H1 (cell line): ENCODE data around the gene EPYC. TPM values are rescaled to one million over a fixed set of nuclear protein-coding genes. Genes with fewer than 3 reads are reported as not detected.
A peak's percentile ranks its signal among the peaks of the same experiment; 100 is the strongest.

Source experiments
- CTCF ChIA-PET: fragments of 300-600 bp; sonication (Branson Sonifier 250); formaldehyde crosslinking; loops from one replicate; lab custom pipeline; 2021; ENCODE audit not compliant: partially characterized antibody; lab: Charles Lee
- POLR2A ChIA-PET: fragments of 300-600 bp; sonication (Branson Sonifier 250); formaldehyde crosslinking; loops from one replicate; lab custom pipeline; 2021; ENCODE audit warnings: inconsistent platforms; ENCODE audit not compliant: partially characterized antibody; lab: Charles Lee
- DNase-seq, 2 experiments: peaks; one replicate each; pipeline versions ENCODE4 v3.0.0 to v3.0.0-alpha.2; 2010 to 2022; ENCODE audit warnings: low spot score in 2 of 2, low read depth in 1 of 2, mixed read lengths in 1 of 2
- FAIRE-seq: peaks from 2 replicates; lab custom pipeline; 2011; peaks lifted over from hg19 to GRCh38; lab: Jason Lieb, UNC
- H2AFZ ChIP-seq: 2 replicates; pipeline ENCODE4 v1.8.1; 2012; ENCODE audit warnings: low read length, inconsistent platforms
- H2AK5ac ChIP-seq: 2 replicates; pipeline ENCODE4 v1.6.1; 2013; ENCODE audit warnings: low read depth, low read length
- H2BK120ac ChIP-seq: replicated peaks from 2 replicates; pipeline ENCODE3; 2013; ENCODE audit warnings: low read depth, low read length, inconsistent platforms
- H2BK12ac ChIP-seq: 2 replicates; pipeline ENCODE4 v1.6.1; 2013; ENCODE audit warnings: low read depth, low read length
- H2BK15ac ChIP-seq: 2 replicates; pipeline ENCODE4 v1.6.1; 2013; ENCODE audit warnings: low read length
- H2BK20ac ChIP-seq: 2 replicates; pipeline ENCODE4 v1.6.1; 2013; ENCODE audit warnings: low read length
- H2BK5ac ChIP-seq: 2 replicates; pipeline ENCODE4 v1.6.1; 2013; ENCODE audit warnings: low read depth, low read length
- H3K14ac ChIP-seq: 2 replicates; pipeline ENCODE4 v1.6.1; 2013; ENCODE audit warnings: inconsistent platforms; ENCODE audit not compliant: insufficient read length
- H3K18ac ChIP-seq: 2 replicates; pipeline ENCODE4 v1.6.1; 2013; ENCODE audit warnings: low read length; ENCODE audit errors: extremely low read depth
- H3K23ac ChIP-seq: 2 replicates; pipeline ENCODE4 v1.6.1; 2013; ENCODE audit warnings: inconsistent platforms; ENCODE audit not compliant: insufficient read length
- H3K23me2 ChIP-seq: 2 replicates; pipeline ENCODE4 v1.6.1; 2013; ENCODE audit warnings: low read depth, low read length
- H3K27ac ChIP-seq: 2 replicates; pipeline ENCODE4 v1.6.1; 2011; ENCODE audit warnings: low read depth, low read length, inconsistent platforms
- H3K27me3 ChIP-seq, 4 experiments: replicated peaks in 1 of 4; 1 replicate in 1 of 4; 2 replicates in 3 of 4; pipeline versions ENCODE4 v1.6.1 to v1.8.1; 2011 to 2013; ENCODE audit warnings: low read length in 3 of 4, mild to moderate bottlenecking in 3 of 4, inconsistent platforms in 2 of 4, mixed read lengths in 2 of 4, moderate library complexity in 1 of 4; ENCODE audit not compliant: control insufficient read depth in 3 of 4, insufficient read depth in 3 of 4; ENCODE audit errors: extremely low read depth in 1 of 4
- H3K36me3 ChIP-seq, 4 experiments: 2 replicates each; pipeline versions ENCODE4 v1.6.1 to v1.8.1; 2011 to 2013; ENCODE audit warnings: mild to moderate bottlenecking in 4 of 4, low read length in 3 of 4, moderate library complexity in 2 of 4, control low read depth in 1 of 4, inconsistent platforms in 1 of 4; ENCODE audit not compliant: insufficient read depth in 4 of 4, control insufficient read depth in 2 of 4
- H3K4ac ChIP-seq: replicated peaks from 2 replicates; pipeline ENCODE3; 2013; ENCODE audit warnings: low read length, low read depth, mixed read lengths, inconsistent platforms; ENCODE audit not compliant: insufficient read length
- H3K4me1 ChIP-seq, 4 experiments: replicated peaks in 1 of 4; 1 replicate in 1 of 4; 2 replicates in 3 of 4; pipeline versions ENCODE4 v1.6.1 to v1.8.1; 2011 to 2013; ENCODE audit warnings: low read length in 3 of 4, inconsistent platforms in 2 of 4, mixed read lengths in 1 of 4; ENCODE audit not compliant: insufficient read depth in 4 of 4, control insufficient read depth in 3 of 4
- H3K4me2 ChIP-seq, 2 experiments: 2 replicates each; pipeline versions ENCODE4 v1.6.1 to v1.8.1; 2011 to 2013; ENCODE audit warnings: low read depth in 2 of 2, low read length in 2 of 2, control low read depth in 1 of 2, inconsistent platforms in 1 of 2, mild to moderate bottlenecking in 1 of 2; ENCODE audit not compliant: insufficient read depth in 1 of 2
- H3K4me3 ChIP-seq, 4 experiments: fragments of 200-600, 300-600 bp in 1 of 4; sonication (generic), shearing (Covaris generic), sonication (Bioruptor Twin) in 1 of 4; 2 replicates each; pipeline versions ENCODE4 v1.5.1 to v1.8.1; 2011 to 2016; ENCODE audit warnings: low read length in 4 of 4, low read depth in 3 of 4, control low read depth in 2 of 4, inconsistent platforms in 2 of 4, mild to moderate bottlenecking in 2 of 4, mixed read lengths in 1 of 4, moderate library complexity in 1 of 4; ENCODE audit not compliant: insufficient read depth in 2 of 4; ENCODE audit errors: extremely low read depth in 1 of 4
- H3K56ac ChIP-seq: replicated peaks from 2 replicates; pipeline ENCODE3; 2013; ENCODE audit warnings: low read depth, mild to moderate bottlenecking, mixed read lengths, low read length, inconsistent platforms; ENCODE audit not compliant: insufficient read length
- H3K79me1 ChIP-seq: 2 replicates; pipeline ENCODE4 v1.6.1; 2013; ENCODE audit warnings: low read depth, low read length, control low read depth
- H3K79me2 ChIP-seq, 2 experiments: 2 replicates each; pipeline versions ENCODE4 v1.6.1 to v1.8.1; 2012 to 2013; ENCODE audit warnings: low read length in 2 of 2, mild to moderate bottlenecking in 2 of 2, inconsistent platforms in 1 of 2; ENCODE audit not compliant: insufficient read depth in 2 of 2, control insufficient read depth in 1 of 2
- H3K9ac ChIP-seq, 4 experiments: replicated peaks in 1 of 4; 1 replicate in 1 of 4; 2 replicates in 3 of 4; pipeline versions ENCODE4 v1.6.1 to v1.8.1; 2011 to 2013; ENCODE audit warnings: low read depth in 3 of 4, low read length in 3 of 4, control low read depth in 2 of 4, mild to moderate bottlenecking in 2 of 4, moderate library complexity in 2 of 4, inconsistent platforms in 1 of 4; ENCODE audit errors: extremely low read depth in 1 of 4
- H3K9me3 ChIP-seq, 2 experiments: 2 replicates each; pipeline versions ENCODE4 v1.6.1 to v1.8.1; 2012 to 2013; ENCODE audit warnings: mild to moderate bottlenecking in 2 of 2, moderate library complexity in 2 of 2, control low read depth in 1 of 2, inconsistent platforms in 1 of 2, low read depth in 1 of 2, low read length in 1 of 2, mixed read lengths in 1 of 2; ENCODE audit not compliant: insufficient read depth in 2 of 2
- H4K20me1 ChIP-seq, 2 experiments: replicated peaks in 1 of 2; 2 replicates each; pipeline versions ENCODE3 to v1.8.1; 2011 to 2013; ENCODE audit warnings: inconsistent platforms in 2 of 2, low read length in 2 of 2, mild to moderate bottlenecking in 1 of 2; ENCODE audit not compliant: insufficient read depth in 2 of 2, control insufficient read depth in 1 of 2
- H4K5ac ChIP-seq: 2 replicates; pipeline ENCODE4 v1.6.1; 2013; ENCODE audit warnings: low read length, low read depth, mixed read lengths, inconsistent platforms; ENCODE audit not compliant: insufficient read length
- H4K8ac ChIP-seq: 2 replicates; pipeline ENCODE4 v1.8.0; 2013; ENCODE audit warnings: mild to moderate bottlenecking, moderate library complexity, low read length, inconsistent platforms; ENCODE audit not compliant: insufficient read depth; ENCODE audit errors: extremely low read depth
- H4K91ac ChIP-seq: replicated peaks from 2 replicates; pipeline ENCODE3; 2013; ENCODE audit warnings: low read length, mixed read lengths, inconsistent platforms; ENCODE audit not compliant: insufficient read length
- BRCA1 ChIP-seq: IDR thresholded peaks from 2 replicates; pipeline ENCODE4 v1.6.1; 2012; ENCODE audit warnings: low read depth, low read length, improper control_type of control experiment
- CEBPB ChIP-seq: IDR thresholded peaks from 2 replicates; pipeline ENCODE4 v1.6.1; 2012; ENCODE audit warnings: low read depth, low read length
- NRF1 ChIP-seq: IDR thresholded peaks from 2 replicates; pipeline ENCODE4 v1.6.1; 2011; ENCODE audit warnings: mild to moderate bottlenecking, low read depth, low read length, improper control_type of control experiment
- SAP30 ChIP-seq: fragments of 300-600 bp; sonication (generic); IDR thresholded peaks from 2 replicates; pipeline ENCODE4 v1.7.1; 2012; ENCODE audit warnings: low read length, moderate library complexity, mild to moderate bottlenecking, inconsistent platforms; ENCODE audit not compliant: insufficient read depth, insufficient replicate concordance
- ZNF274 ChIP-seq: IDR thresholded peaks from 2 replicates; pipeline ENCODE4 v1.7.0; 2012; ENCODE audit warnings: low read length, borderline replicate concordance; ENCODE audit errors: extremely low read depth
- polyA plus RNA-seq, 7 experiments: library from polyadenylated mRNA; depleted of rRNA in 3 of 7; stranded (reverse) in 5 of 7; unstranded in 2 of 7; fragments of >200 nt in 5 of 7; fragments of 200-250 nt in 2 of 7; gene quantifications; 1 replicate in 5 of 7; 2 replicates in 1 of 7; 4 replicates in 1 of 7; pipeline versions ENCODE4 v1.2.1 to v1.2.3, GENCODE V29; 2011 to 2013; ENCODE audit warnings: missing spikeins in 2 of 7, mixed read lengths in 2 of 7
- total RNA-seq: library from RNA; stranded (reverse); fragmentation: NEBNext Ultra II Directional; extraction: Animal tissue kit (Norgen Biotek cat#: 25700); gene quantifications from 2 replicates; pipeline ENCODE4 v1.2.1, GENCODE V29; 2021

The EPYC gene
- total and polyA plus RNA-seq, 2 of the 8 experiments (the other 6 are each of a cell fraction or from before 2014, with no cell fraction given), result not detected

DNA sequence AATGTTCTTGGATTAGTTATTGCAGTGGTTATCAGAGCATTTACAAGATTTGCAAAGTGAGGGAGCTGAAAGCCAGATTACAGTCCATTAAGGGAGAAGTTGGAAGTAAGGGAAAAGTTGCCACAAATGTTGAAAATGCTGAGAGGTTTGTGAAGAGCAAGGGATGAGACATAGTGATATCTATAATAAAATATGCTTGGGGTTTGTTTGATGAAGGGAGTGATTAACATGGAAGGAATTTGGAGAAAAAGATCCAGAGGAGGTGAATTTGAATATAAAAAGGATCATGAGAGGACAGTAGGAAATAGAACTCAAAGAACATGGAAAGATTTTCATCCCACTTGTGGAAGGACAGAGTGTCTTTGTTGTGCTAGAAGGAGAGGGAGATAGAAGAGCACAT lies 30.5 kb downstream of the EPYC start:
- Histone ChIP-seq H2BK120ac (no peak overlapping the region), H3K23ac (no peak overlapping the region), H2BK5ac (no peak overlapping the region), H3K4me3 (no peak overlapping the region), H3K27ac (no peak overlapping the region), H3K4me2 (no peak overlapping the region), H4K8ac (no peak overlapping the region), H4K20me1 (no peaks in the 10 kb centered on the region), H4K91ac (no peak overlapping the region), H3K56ac (no peak overlapping the region), H3K27me3 (no peaks in the 10 kb centered on the region), H3K18ac (no peak overlapping the region), H3K79me2 (no peaks in the 10 kb centered on the region), H3K36me3 (no peaks in the 10 kb centered on the region), H2BK20ac (no peak overlapping the region), H3K23me2 (no peaks in the 10 kb centered on the region), H3K9me3 (no peaks in the 10 kb centered on the region), H3K79me1 (no peaks in the 10 kb centered on the region), H3K14ac (no peak overlapping the region), H2BK12ac (no peak overlapping the region), H3K4ac (no peak overlapping the region), H2AK5ac (no peak overlapping the region), H2BK15ac (no peak overlapping the region), H3K4me1 (no peaks in the 10 kb centered on the region), H4K5ac (no peak overlapping the region), H2AFZ (0 out of 2 replicates have a peak overlapping the region, but pooled peaks have one; percentile 19), H3K9ac (no peak overlapping the region)
- POLR2A ChIA-PET, result interaction anchor here (1.8 kb wide), 1 partner anchor 10 kb away, joined by 5 read pairs; no protein-coding TSS in a partner anchor
- TF ChIP-seq ZNF274, result no peak
- TF ChIP-seq SAP30, result no peak
- TF ChIP-seq CEBPB, result no peak
- TF ChIP-seq BRCA1, result no peak
- TF ChIP-seq NRF1, result no peak
- CTCF ChIA-PET, result interaction anchor here (0.7 to 1.6 kb wide), 2 partner anchors 13 kb away, joined by 3 read pairs; no protein-coding TSS in a partner anchor
- no peak for FAIRE-seq
- no peak for DNase-seq
